Endodermal cell (in vitro differentiated cells): Measurements from ENCODE around the gene PANX3. TPM values are rescaled to one million over a fixed set of nuclear protein-coding genes. Genes with fewer than 3 reads are reported as not detected.

Experiments used
- DNase-seq: peaks from one replicate; pipeline ENCODE4 v3.0.0-alpha.2; 2017
- H3K27ac ChIP-seq: 2 replicates; pipeline ENCODE4 v1.5.1; 2013; ENCODE audit warnings: mild to moderate bottlenecking, low read depth, low read length, moderate library complexity
- H3K27me3 ChIP-seq: 2 replicates; pipeline ENCODE4 v1.6.1; 2013; ENCODE audit warnings: mild to moderate bottlenecking, low read length, moderate library complexity; ENCODE audit not compliant: insufficient read depth, control insufficient read depth, poor library complexity, severe bottlenecking
- H3K36me3 ChIP-seq: 2 replicates; pipeline ENCODE4 v1.7.0; 2013; ENCODE audit warnings: mild to moderate bottlenecking, low read length, moderate library complexity; ENCODE audit not compliant: control insufficient read depth, insufficient read depth
- H3K4me1 ChIP-seq: one replicate; pipeline ENCODE4 v1.7.0; 2013; ENCODE audit warnings: low read length; ENCODE audit not compliant: control insufficient read depth, insufficient read depth
- H3K4me3 ChIP-seq: 2 replicates; pipeline ENCODE4 v1.5.1; 2013; ENCODE audit warnings: mild to moderate bottlenecking, low read length, moderate library complexity
- H3K9ac ChIP-seq: 2 replicates; pipeline ENCODE4 v1.6.1; 2013; ENCODE audit warnings: mild to moderate bottlenecking, low read length, moderate library complexity; ENCODE audit not compliant: poor library complexity, severe bottlenecking; ENCODE audit errors: extremely low read depth
- H3K9me3 ChIP-seq: 2 replicates; pipeline ENCODE4 v1.6.1; 2013; ENCODE audit warnings: mild to moderate bottlenecking, low read length, moderate library complexity; ENCODE audit not compliant: control insufficient read depth
- H3K27ac Mint-ChIP-seq: 2 replicates; pipeline ENCODE4 v1.8.0; 2020; ENCODE audit warnings: mixed read lengths
- H3K27me3 Mint-ChIP-seq: 2 replicates; pipeline ENCODE4 v1.8.0; 2021; ENCODE audit warnings: mild to moderate bottlenecking, mixed read lengths; ENCODE audit not compliant: insufficient read depth
- H3K36me3 Mint-ChIP-seq: 2 replicates; pipeline ENCODE4 v1.8.0; 2020; ENCODE audit warnings: low read depth, mixed read lengths
- H3K4me1 Mint-ChIP-seq: 2 replicates; pipeline ENCODE4 v1.8.0; 2020; ENCODE audit warnings: mixed read lengths
- H3K4me3 Mint-ChIP-seq: 2 replicates; pipeline ENCODE4 v1.8.0; 2020; ENCODE audit warnings: mild to moderate bottlenecking, moderate library complexity, mixed read lengths
- H3K9me3 Mint-ChIP-seq: 2 replicates; pipeline ENCODE4 v1.8.0; 2020; ENCODE audit warnings: mild to moderate bottlenecking, mixed read lengths
- WGBS, 2 experiments: methylation state at CpG; one replicate each; pipeline versions ENCODE4 v1.1.5 to v1.1.7; 2013; ENCODE audit warnings: missing lambda C conversion rate in 2 of 2, mixed read lengths in 1 of 2; ENCODE audit not compliant: insufficient coverage in 1 of 2, insufficient read length in 1 of 2; 5-methylcytosine and 5-hydroxymethylcytosine counted together
- total RNA-seq, 2 donors: library from RNA; stranded (reverse); fragmentation: NEBNext Ultra II Directional in 1 of 2; extraction: Animal tissue kit (Norgen Biotek cat#: 25700) in 1 of 2; gene quantifications; 2 replicates in 1 of 2; 3 replicates in 1 of 2; pipeline ENCODE4 v1.2.1, GENCODE V29; 2021
- TF ChIP-seq, protein P1 (sequence below): fragments of 200-600 bp; sonication (generic); conservative IDR thresholded peaks from 2 replicates; pipeline ENCODE4 v1.5.0; 2021; ENCODE audit warnings: antibody characterized with exemption, mild to moderate bottlenecking

The PANX3 gene
- total RNA-seq, 2 donors from 2014 or later, result not detected

DNA sequence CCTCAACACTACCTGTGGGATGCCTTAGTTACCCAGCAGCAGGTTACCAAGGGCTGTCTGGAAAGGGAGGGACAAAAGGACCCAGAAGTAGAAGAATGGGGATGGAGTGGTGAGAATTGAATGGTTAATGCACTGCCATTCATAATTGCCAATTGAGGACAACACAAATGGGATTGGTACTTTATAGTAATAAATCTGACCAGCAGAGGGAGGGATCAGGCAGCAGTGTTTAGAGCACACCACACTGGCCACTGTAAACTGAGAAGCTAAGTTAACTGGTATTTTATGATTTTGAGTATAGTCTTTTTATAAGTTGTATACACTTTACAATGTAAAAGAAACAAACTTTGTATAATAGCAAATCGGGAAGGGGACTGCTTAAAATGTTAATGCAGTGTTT is 22.1 kb downstream of the PANX3 start:
- no peaks in the 10 kb centered on the region for H3K27me3 ChIP-seq
- Mint-ChIP-seq H3K27ac (no peak overlapping the region), H3K4me1 (peaks cover 1% of the 10 kb centered on the region), H3K27me3 (no peaks in the 10 kb centered on the region), H3K36me3 (peaks cover 70% of the 10 kb centered on the region), H3K4me3 (no peak overlapping the region), H3K9me3 (no peaks in the 10 kb centered on the region)
- H3K9ac ChIP-seq, result no peak overlapping the region
- DNase-seq, result no peak
- WGBS, 2 experiments, result 100% methylated on average over 1 of the region's 1 CpG; no CpG with 5 or more reads in 1 of the 2 experiments
- peaks cover 87% of the 10 kb centered on the region for H3K36me3 ChIP-seq
- no peaks in the 10 kb centered on the region for H3K4me1 ChIP-seq
- H3K4me3 ChIP-seq, result no peak overlapping the region
- TF ChIP-seq, protein P1, sequence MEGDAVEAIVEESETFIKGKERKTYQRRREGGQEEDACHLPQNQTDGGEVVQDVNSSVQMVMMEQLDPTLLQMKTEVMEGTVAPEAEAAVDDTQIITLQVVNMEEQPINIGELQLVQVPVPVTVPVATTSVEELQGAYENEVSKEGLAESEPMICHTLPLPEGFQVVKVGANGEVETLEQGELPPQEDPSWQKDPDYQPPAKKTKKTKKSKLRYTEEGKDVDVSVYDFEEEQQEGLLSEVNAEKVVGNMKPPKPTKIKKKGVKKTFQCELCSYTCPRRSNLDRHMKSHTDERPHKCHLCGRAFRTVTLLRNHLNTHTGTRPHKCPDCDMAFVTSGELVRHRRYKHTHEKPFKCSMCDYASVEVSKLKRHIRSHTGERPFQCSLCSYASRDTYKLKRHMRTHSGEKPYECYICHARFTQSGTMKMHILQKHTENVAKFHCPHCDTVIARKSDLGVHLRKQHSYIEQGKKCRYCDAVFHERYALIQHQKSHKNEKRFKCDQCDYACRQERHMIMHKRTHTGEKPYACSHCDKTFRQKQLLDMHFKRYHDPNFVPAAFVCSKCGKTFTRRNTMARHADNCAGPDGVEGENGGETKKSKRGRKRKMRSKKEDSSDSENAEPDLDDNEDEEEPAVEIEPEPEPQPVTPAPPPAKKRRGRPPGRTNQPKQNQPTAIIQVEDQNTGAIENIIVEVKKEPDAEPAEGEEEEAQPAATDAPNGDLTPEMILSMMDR, result peak; percentile 66
- H3K27ac ChIP-seq, result no peak overlapping the region
- no peaks in the 10 kb centered on the region for H3K9me3 ChIP-seq

DNA sequence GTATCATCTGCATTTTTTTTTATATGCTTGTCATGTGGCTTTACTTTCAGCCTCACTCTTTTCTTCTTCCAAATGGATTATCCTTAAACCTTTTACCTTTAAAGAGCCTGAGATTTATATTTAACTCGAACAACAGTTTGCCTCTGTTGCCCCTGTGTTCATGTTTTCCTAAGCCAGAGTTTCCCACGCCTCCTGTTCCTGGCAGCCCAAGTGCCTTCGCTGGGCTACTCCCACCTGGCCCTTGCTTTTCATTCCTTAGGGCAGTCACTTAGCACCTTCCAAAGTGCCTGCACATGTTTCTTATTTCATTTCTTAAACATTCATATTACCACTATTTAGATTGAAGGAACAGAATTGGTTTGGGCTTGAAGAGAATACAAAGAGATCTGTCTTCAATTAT is 24.7 kb downstream of the PANX3 start:
- Mint-ChIP-seq H3K36me3 (peaks cover 59% of the 10 kb centered on the region), H3K4me1 (peaks cover 3% of the 10 kb centered on the region), H3K27me3 (no peaks in the 10 kb centered on the region), H3K9me3 (no peaks in the 10 kb centered on the region), H3K4me3 (no peak overlapping the region), H3K27ac (no peak overlapping the region)
- Histone ChIP-seq H3K4me3 (no peak overlapping the region), H3K27me3 (no peaks in the 10 kb centered on the region), H3K4me1 (no peaks in the 10 kb centered on the region), H3K9ac (no peak overlapping the region), H3K27ac (no peak overlapping the region), H3K36me3 (peaks cover 61% of the 10 kb centered on the region), H3K9me3 (no peaks in the 10 kb centered on the region)
- WGBS, 2 experiments, result 96 to 97% methylated on average over 3 of the region's 3 CpGs
- TF ChIP-seq, protein P1, result no peak
- DNase-seq, result no peak

DNA sequence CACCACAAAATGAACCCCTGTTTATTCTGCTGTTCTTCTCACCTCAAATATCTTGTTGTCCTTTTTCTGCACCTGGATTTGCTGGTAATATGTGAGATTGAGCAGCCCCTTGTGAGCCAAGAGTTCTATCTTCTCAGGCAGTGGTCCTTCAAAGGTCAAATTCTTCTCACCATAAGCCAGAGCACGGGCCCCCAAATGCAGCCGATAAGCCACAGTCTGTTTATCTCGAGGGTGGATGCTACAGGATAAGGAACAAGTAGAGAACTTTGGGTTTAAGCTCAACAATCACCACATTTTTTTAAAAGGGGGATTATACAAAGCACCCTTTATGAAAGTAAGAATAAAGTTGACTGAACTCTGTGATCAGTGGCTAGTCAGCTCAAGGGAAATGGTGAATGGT is 27.3 kb downstream of the PANX3 start:
- peaks cover 3% of the 10 kb centered on the region for H3K9me3 Mint-ChIP-seq
- H3K4me3 Mint-ChIP-seq, result no peak overlapping the region
- H3K4me1 Mint-ChIP-seq, result peaks cover 3% of the 10 kb centered on the region
- no peak for DNase-seq
- H3K4me1 ChIP-seq, result no peaks in the 10 kb centered on the region
- no peak overlapping the region for H3K27ac ChIP-seq
- H3K27me3 Mint-ChIP-seq, result no peaks in the 10 kb centered on the region
- H3K36me3 ChIP-seq, result peaks cover 35% of the 10 kb centered on the region
- 90 to 95% methylated on average over 2 to 3 of the region's 3 CpGs for WGBS, 2 experiments
- no peaks in the 10 kb centered on the region for H3K27me3 ChIP-seq
- no peak overlapping the region for H3K4me3 ChIP-seq
- no peak overlapping the region for H3K27ac Mint-ChIP-seq
- peaks cover 39% of the 10 kb centered on the region for H3K36me3 Mint-ChIP-seq
- H3K9ac ChIP-seq, result no peak overlapping the region
- TF ChIP-seq, protein P1, result no peak
- H3K9me3 ChIP-seq, result peaks cover 5% of the 10 kb centered on the region
